Heart left ventricle (tissue), 16 donors: Measurements from ENCODE around the gene TSPAN11. TPM values are rescaled to one million over a fixed set of nuclear protein-coding genes. Genes with fewer than 3 reads are reported as not detected.
A peak's percentile ranks its signal among the peaks of the same experiment; 100 is the strongest.

Source experiments
- ATAC-seq, 4 donors: fragments of 200-7000 bp; cut with Tn5 transposase; one replicate each; pipeline ENCODE4 v1.9.1; 2020 to 2022; ENCODE audit warnings: moderate library complexity in 4 of 4, mild to moderate bottlenecking in 3 of 4, moderate number of reproducible peaks in 1 of 4
- DNase-seq, 5 donors: peaks; one replicate each; pipeline ENCODE4 v3.0.0-alpha.2; 2020
- H3K27ac ChIP-seq, 12 donors: fragments of 200-600 bp; sonication (generic) in 4 of 12; one replicate each; pipeline versions ENCODE4 v1.5.0 to v1.8.0; 2016 to 2022; ENCODE audit warnings: mild to moderate bottlenecking in 2 of 12
- H3K27me3 ChIP-seq, 9 donors: fragments of 200-600 bp; sonication (generic) in 2 of 9; one replicate each; pipeline versions ENCODE4 v1.5.1 to v1.8.0; 2016 to 2022; ENCODE audit warnings: mild to moderate bottlenecking in 3 of 9
- H3K36me3 ChIP-seq, 9 donors: fragments of 200-600 bp; sonication (generic) in 2 of 9; one replicate each; pipeline versions ENCODE4 v1.5.0 to v1.8.0; 2018 to 2022; ENCODE audit warnings: mild to moderate bottlenecking in 2 of 9
- H3K4me1 ChIP-seq, 12 donors: fragments of 200-600 bp; sonication (generic) in 4 of 12; one replicate each; pipeline versions ENCODE4 v1.5.0 to v1.8.0; 2016 to 2022; ENCODE audit warnings: mild to moderate bottlenecking in 3 of 12
- H3K4me3 ChIP-seq, 12 donors: fragments of 200-600 bp; sonication (generic) in 4 of 12; one replicate each; pipeline versions ENCODE4 v1.5.0 to v1.8.0; 2017 to 2022; ENCODE audit warnings: mild to moderate bottlenecking in 9 of 12, moderate library complexity in 4 of 12
- H3K9me3 ChIP-seq, 12 donors: fragments of 200-600 bp; sonication (generic) in 4 of 12; one replicate each; pipeline versions ENCODE4 v1.5.0 to v1.8.0; 2016 to 2022; ENCODE audit warnings: mild to moderate bottlenecking in 1 of 12
- POLR2A ChIP-seq, 2 donors: fragments of 450-650 bp; IDR thresholded peaks; one replicate each; pipeline ENCODE4 v1.6.1; 2017; ENCODE audit warnings: antibody characterized with exemption in 2 of 2, mild to moderate bottlenecking in 2 of 2, moderate library complexity in 2 of 2
- WGBS, 4 donors: extraction: QIAGEN DNeasy Blood & Tissue Kit in 2 of 4; methylation state at CpG; one replicate each; pipeline versions ENCODE4 v1.1.5 to v1.1.7; 2013 to 2018; 5-methylcytosine and 5-hydroxymethylcytosine counted together
- intact Hi-C, 10 donors: fragments of 100-400 bp; cut with DNase I; formaldehyde crosslinking; loops; one replicate each; pipeline versions ENCODE4 v1.11.1 to v1.14.2; 2022
- polyA plus RNA-seq, 2 donors: library from polyadenylated mRNA; stranded (reverse); fragments of 200-250 nt; gene quantifications; one replicate each; pipeline ENCODE4 v1.2.3, GENCODE V29; 2013
- total RNA-seq, 9 donors: library from RNA; depleted of rRNA in 2 of 9; stranded (reverse); fragments of >200 nt in 2 of 9; fragmentation: NEBNext Ultra II Directional in 3 of 9; extraction: Animal tissue kit (Norgen Biotek cat#: 25700) in 3 of 9; gene quantifications; one replicate each; pipeline versions ENCODE4 v1.1.0 to v1.2.4, GENCODE V29; 2016 to 2023
- TF ChIP-seq, protein P1 (sequence below), 12 donors: fragments of 200-600 bp; sonication (generic) in 4 of 12; IDR thresholded peaks; one replicate each; pipeline versions ENCODE4 v1.5.0 to v1.8.0; 2018 to 2022; ENCODE audit warnings: antibody characterized with exemption in 12 of 12, mild to moderate bottlenecking in 5 of 12
- donor health status: ischemic (EF 13 %, LVEDD 7.1; RV severe dilation, severe dysfunction).
- donor health status: healthy with polysubstance abuse.
- donor health status: DM: no; HTN: yes; CAD: no.
- donor health status: DM: no; HTN: no; CAD: no.
- donor health status: ischemic (EF 25% LVEDD 6.9; RV normal size, moderate dysfunction).
- donor health status: ischemic (EF 25% LVEDD 5.7; RV mildly dilated, moderate dysfunction).
- donor health status: healthy.
- donor health status: DM: yes; HTN: yes; CAD: no.
- donor health status: ischemic (EF 35%, LVEDD 5.7; RV mildly dilated, moderate dysfunction).
- donor health status: nonischemic (EF 11% LVEDD 7.7; RV severe dilation, severe dysfunction).
- donor health status: DM: yes; HTN: yes; CAD: no.
- donor health status: PGD.
- donor health status: ischemic (EF 29% LVEDD 5.4; RV normal size, mild dysfunction).
- donor health status: nonischemic (EF 23%, LVEDD 6.1; RV moderate dilation, normal function).

The TSPAN11 gene
- total and polyA plus RNA-seq, 11 donors: 0.49 to 4.2 (median 1.9) TPM

DNA sequence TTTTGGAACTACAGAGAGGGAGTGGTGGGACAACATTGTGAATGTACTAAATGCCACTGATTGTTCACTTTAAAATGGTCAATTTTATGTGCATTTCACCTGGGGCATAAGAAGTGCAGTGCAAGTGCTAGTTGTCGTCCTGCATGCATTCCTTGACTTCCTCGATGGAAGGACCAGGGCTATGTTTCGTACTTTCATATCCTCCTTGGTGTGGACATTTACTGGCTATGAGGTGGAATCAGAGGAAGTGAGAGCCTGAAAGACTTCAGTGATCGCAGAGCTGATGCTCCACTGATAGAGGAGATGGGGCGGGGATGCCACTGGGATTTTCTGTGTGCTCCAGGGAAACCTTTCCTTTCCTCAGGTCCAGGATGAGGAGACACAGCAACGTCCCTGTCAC is 93.0 kb downstream of the TSPAN11 start:
- intact Hi-C loops: no loop called here
- Histone ChIP-seq H3K4me3 (no peak overlapping the region), H3K27ac (no peak overlapping the region), H3K9me3 (no peaks in the 10 kb centered on the region), H3K36me3 (no peaks in the 10 kb centered on the region), H3K4me1 (no peaks in the 10 kb centered on the region), H3K27me3 (peaks cover 0 to 4% (median 0%) of the 10 kb centered on the region in 9 donors)
- WGBS, 4 donors: 94 to 97% (median 95%) methylated on average over 6 of the region's 6 CpGs
- ATAC-seq (no peak), DNase-seq (no peak)
- no peak for TF ChIP-seq POLR2A (IDR thresholded peaks at IDR 0.05)
- TF ChIP-seq, protein P1, sequence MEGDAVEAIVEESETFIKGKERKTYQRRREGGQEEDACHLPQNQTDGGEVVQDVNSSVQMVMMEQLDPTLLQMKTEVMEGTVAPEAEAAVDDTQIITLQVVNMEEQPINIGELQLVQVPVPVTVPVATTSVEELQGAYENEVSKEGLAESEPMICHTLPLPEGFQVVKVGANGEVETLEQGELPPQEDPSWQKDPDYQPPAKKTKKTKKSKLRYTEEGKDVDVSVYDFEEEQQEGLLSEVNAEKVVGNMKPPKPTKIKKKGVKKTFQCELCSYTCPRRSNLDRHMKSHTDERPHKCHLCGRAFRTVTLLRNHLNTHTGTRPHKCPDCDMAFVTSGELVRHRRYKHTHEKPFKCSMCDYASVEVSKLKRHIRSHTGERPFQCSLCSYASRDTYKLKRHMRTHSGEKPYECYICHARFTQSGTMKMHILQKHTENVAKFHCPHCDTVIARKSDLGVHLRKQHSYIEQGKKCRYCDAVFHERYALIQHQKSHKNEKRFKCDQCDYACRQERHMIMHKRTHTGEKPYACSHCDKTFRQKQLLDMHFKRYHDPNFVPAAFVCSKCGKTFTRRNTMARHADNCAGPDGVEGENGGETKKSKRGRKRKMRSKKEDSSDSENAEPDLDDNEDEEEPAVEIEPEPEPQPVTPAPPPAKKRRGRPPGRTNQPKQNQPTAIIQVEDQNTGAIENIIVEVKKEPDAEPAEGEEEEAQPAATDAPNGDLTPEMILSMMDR (IDR thresholded peaks at IDR 0.05): no peak

DNA sequence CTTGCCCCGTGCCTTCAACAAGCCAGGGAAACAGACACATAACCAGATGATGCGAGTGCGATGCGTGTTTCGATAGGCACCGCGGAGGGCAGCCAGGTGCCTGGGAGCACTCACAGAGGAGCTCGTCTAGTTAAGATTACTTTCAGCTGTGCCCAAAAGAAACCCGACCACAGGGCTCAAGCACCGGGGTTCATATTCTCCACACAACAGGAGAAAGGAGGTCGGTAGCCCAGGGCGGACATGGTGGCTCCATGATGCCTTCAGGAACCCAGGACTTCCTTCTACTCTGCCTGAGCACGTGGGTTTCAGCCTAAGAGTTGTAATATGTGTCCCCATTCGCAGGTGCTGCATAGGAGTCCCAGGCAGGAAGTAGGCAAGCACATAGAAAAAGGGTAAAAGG is 93.4 kb downstream of the TSPAN11 start:
- intact Hi-C loops: no loop called here
- WGBS, 4 donors: 78 to 88% (median 86%) methylated on average over 14 of the region's 14 CpGs
- Histone ChIP-seq H3K4me1 (no peaks in the 10 kb centered on the region), H3K27ac (no peak overlapping the region), H3K9me3 (no peaks in the 10 kb centered on the region), H3K4me3 (no peak overlapping the region), H3K27me3 (peaks cover 0 to 4% (median 0%) of the 10 kb centered on the region in 9 donors), H3K36me3 (no peaks in the 10 kb centered on the region)
- DNase-seq (peak in 1 of 5 donors; percentile 3), ATAC-seq (no peak)
- TF ChIP-seq POLR2A (IDR thresholded peaks at IDR 0.05): no peak
- TF ChIP-seq, protein P1 (IDR thresholded peaks at IDR 0.05): no peak

DNA sequence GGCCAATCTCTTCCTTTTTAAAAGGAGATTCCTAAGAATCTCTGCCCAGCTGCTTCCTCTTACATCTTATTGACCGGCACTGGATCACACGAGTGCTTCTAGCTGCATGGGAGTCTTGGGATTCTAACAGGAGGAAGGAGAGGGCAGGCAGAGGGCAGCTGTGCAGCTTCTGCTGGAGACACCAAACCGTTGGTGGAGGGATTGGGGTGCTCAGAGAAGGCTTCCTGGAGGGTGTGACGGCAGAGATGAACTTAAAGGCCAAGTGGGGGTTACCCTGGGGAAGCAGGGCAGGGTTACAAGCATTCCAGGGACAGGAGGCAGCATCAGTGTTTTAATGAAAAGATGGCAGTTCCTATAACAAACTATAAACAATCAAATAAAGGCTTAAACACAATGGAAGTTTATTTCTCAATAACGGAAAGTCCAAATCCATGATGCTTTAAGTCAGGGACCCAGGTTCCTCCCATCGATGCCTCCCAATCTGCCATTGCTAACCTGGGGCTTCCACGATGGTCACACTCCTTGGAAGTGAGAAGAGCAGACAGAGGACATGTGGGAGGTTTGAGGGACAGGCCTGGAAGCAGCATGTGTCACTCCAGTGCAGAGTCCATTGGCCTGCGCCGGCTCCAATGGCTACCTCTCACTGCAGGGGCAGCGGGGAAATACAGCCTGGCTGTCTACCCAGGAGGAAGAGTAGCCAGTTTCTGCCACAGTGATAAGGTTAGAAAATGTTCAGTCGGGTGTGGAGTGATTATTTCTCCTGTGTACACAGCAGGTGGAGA is 94.0 kb downstream of the TSPAN11 start:
- Histone ChIP-seq H3K4me1 (no peaks in the 10 kb centered on the region), H3K27ac (no peak overlapping the region), H3K27me3 (peaks cover 0 to 4% (median 0%) of the 10 kb centered on the region in 9 donors), H3K4me3 (no peak overlapping the region), H3K9me3 (no peaks in the 10 kb centered on the region), H3K36me3 (no peaks in the 10 kb centered on the region)
- DNase-seq: peak in 1 of 5 donors; percentile 7
- ATAC-seq: no peak
- TF ChIP-seq, protein P1 (IDR thresholded peaks at IDR 0.05): no peak
- TF ChIP-seq POLR2A (IDR thresholded peaks at IDR 0.05): no peak
- intact Hi-C loops: no loop called here
- WGBS, 4 donors: 83 to 88% (median 86%) methylated on average over 11 of the region's 11 CpGs

DNA sequence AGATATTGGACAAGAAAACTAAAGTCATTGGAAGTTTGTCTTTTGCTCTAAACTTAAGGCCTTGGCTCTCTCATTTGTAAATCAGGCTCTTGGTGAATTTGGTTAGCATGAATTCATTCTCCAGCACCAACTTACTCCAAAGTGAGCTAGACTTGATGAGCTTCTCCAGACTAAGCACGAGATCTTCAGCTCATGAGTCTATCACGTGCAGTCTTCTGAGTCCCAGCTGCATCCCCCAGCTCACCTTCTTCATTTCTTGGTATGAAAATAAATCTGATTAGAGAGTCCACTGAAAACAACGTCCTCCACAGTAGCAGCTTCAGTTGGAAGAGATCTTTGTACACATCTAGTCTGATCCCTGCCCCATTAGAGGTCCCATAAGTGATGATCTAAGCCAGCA is 94.6 kb downstream of the TSPAN11 start:
- no peak for TF ChIP-seq POLR2A (IDR thresholded peaks at IDR 0.05)
- TF ChIP-seq, protein P1 (IDR thresholded peaks at IDR 0.05): no peak
- Histone ChIP-seq H3K36me3 (no peaks in the 10 kb centered on the region), H3K4me1 (no peaks in the 10 kb centered on the region), H3K27me3 (peaks cover 0 to 4% (median 0%) of the 10 kb centered on the region in 9 donors), H3K9me3 (no peaks in the 10 kb centered on the region), H3K27ac (no peak overlapping the region), H3K4me3 (no peak overlapping the region)
- DNase-seq (peak in 1 of 5 donors; percentile 5), ATAC-seq (no peak)
- 81 to 91% (median 88%) methylated on average over 3 of the region's 3 CpGs for WGBS, 4 donors
- intact Hi-C loops: no loop called here
